Measurements from ENCODE around the gene RSU1. TPM values are rescaled to one million over a fixed set of nuclear protein-coding genes. Genes with fewer than 3 reads are reported as not detected.

RSU1 gene
- total and polyA plus RNA-seq, 10 of the 15 experiments (the other 5 are each of a cell fraction or from before 2014, with no cell fraction given): 49.2 to 139 (median 81.3) TPM

- WGBS (ENCODE audit: insufficient coverage, insufficient replicate concordance, low lambda C conversion rate, missing lambda C conversion rate): 98% methylated on average over 9 of the region's 9 CpGs
- H3K4me1 ChIP-seq (ENCODE audit: control insufficient read depth, insufficient read depth, low read length): no peaks in the 10 kb centered on the region
- no peaks in the 10 kb centered on the region for H3K9me3 ChIP-seq (replicated peaks; ENCODE audit: control insufficient read depth, insufficient read depth, low read length)
- H3K79me2 ChIP-seq (ENCODE audit: control insufficient read depth, insufficient read depth, low read length): no peaks in the 10 kb centered on the region
- H3K4me3 ChIP-seq: no peak overlapping the region
- no peak overlapping the region for H3K27ac ChIP-seq (ENCODE audit: control insufficient read depth, insufficient read depth)
- CTCF ChIA-PET: interaction anchor here (0.7 kb wide), 1 partner anchor 13 kb away, joined by 3 read pairs; no protein-coding TSS in a partner anchor
- DNase-seq (ENCODE audit: low read depth, low spot score) (no peak), FAIRE-seq (no peak), ATAC-seq (no peak)
- SMC1A ChIA-PET (ENCODE audit: uncharacterized antibody, unreplicated experiment): interaction anchor here (1.3 kb wide), 1 partner anchor 13 kb away, joined by 3 read pairs; no protein-coding TSS in a partner anchor
- BruUV-seq (replicated peaks): no TSS peak
- no peak overlapping the region for H3K9ac ChIP-seq (ENCODE audit: control insufficient read depth, insufficient read depth, low read length)
- TF ChIP-seq, protein P1, sequence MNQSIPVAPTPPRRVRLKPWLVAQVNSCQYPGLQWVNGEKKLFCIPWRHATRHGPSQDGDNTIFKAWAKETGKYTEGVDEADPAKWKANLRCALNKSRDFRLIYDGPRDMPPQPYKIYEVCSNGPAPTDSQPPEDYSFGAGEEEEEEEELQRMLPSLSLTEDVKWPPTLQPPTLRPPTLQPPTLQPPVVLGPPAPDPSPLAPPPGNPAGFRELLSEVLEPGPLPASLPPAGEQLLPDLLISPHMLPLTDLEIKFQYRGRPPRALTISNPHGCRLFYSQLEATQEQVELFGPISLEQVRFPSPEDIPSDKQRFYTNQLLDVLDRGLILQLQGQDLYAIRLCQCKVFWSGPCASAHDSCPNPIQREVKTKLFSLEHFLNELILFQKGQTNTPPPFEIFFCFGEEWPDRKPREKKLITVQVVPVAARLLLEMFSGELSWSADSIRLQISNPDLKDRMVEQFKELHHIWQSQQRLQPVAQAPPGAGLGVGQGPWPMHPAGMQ (IDR thresholded peaks at IDR 0.05; ENCODE audit: borderline replicate concordance): no peak
- TF ChIP-seq RAD21 (IDR thresholded peaks at IDR 0.05; ENCODE audit: insufficient read depth, low read depth, low read length) (no peak), IKZF1 (conservative IDR thresholded peaks at IDR 0.05) (no peak), SMARCA5 (IDR thresholded peaks at IDR 0.05) (no peak), MTA3 (IDR thresholded peaks at IDR 0.05; ENCODE audit: borderline replicate concordance, low read length) (no peak), ZZZ3 (IDR thresholded peaks at IDR 0.05; ENCODE audit: control insufficient read depth, insufficient read length, low read depth) (no peak), SIN3A (IDR thresholded peaks at IDR 0.05; ENCODE audit: low read depth, low read length) (no peak), MYB (IDR thresholded peaks at IDR 0.05; ENCODE audit: borderline replicate concordance, low read depth, low read length) (no peak), KLF5 (IDR thresholded peaks at IDR 0.05; ENCODE audit: partially characterized antibody) (no peak)
- TF ChIP-seq, protein P2, sequence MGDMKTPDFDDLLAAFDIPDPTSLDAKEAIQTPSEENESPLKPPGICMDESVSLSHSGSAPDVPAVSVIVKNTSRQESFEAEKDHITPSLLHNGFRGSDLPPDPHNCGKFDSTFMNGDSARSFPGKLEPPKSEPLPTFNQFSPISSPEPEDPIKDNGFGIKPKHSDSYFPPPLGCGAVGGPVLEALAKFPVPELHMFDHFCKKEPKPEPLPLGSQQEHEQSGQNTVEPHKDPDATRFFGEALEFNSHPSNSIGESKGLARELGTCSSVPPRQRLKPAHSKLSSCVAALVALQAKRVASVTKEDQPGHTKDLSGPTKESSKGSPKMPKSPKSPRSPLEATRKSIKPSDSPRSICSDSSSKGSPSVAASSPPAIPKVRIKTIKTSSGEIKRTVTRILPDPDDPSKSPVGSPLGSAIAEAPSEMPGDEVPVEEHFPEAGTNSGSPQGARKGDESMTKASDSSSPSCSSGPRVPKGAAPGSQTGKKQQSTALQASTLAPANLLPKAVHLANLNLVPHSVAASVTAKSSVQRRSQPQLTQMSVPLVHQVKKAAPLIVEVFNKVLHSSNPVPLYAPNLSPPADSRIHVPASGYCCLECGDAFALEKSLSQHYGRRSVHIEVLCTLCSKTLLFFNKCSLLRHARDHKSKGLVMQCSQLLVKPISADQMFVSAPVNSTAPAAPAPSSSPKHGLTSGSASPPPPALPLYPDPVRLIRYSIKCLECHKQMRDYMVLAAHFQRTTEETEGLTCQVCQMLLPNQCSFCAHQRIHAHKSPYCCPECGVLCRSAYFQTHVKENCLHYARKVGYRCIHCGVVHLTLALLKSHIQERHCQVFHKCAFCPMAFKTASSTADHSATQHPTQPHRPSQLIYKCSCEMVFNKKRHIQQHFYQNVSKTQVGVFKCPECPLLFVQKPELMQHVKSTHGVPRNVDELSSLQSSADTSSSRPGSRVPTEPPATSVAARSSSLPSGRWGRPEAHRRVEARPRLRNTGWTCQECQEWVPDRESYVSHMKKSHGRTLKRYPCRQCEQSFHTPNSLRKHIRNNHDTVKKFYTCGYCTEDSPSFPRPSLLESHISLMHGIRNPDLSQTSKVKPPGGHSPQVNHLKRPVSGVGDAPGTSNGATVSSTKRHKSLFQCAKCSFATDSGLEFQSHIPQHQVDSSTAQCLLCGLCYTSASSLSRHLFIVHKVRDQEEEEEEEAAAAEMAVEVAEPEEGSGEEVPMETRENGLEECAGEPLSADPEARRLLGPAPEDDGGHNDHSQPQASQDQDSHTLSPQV (IDR thresholded peaks at IDR 0.05): no peak
- TF ChIP-seq, protein P3, sequence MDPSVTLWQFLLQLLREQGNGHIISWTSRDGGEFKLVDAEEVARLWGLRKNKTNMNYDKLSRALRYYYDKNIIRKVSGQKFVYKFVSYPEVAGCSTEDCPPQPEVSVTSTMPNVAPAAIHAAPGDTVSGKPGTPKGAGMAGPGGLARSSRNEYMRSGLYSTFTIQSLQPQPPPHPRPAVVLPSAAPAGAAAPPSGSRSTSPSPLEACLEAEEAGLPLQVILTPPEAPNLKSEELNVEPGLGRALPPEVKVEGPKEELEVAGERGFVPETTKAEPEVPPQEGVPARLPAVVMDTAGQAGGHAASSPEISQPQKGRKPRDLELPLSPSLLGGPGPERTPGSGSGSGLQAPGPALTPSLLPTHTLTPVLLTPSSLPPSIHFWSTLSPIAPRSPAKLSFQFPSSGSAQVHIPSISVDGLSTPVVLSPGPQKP (IDR thresholded peaks at IDR 0.05; ENCODE audit: low read depth, low read length): no peak
- no peaks in the 10 kb centered on the region for H3K36me3 ChIP-seq (ENCODE audit: control insufficient read depth in 2 of 2, insufficient read depth in 2 of 2, low read length in 1 of 2)
- POLR2A ChIA-PET: no interaction called here
- H3K4me2 ChIP-seq (ENCODE audit: control insufficient read depth, insufficient read depth): no peak overlapping the region
- RAD21 ChIA-PET (ENCODE audit: unreplicated experiment): no interaction called here
- no peak overlapping the region for H2AFZ ChIP-seq (ENCODE audit: control insufficient read depth, low read depth, low read length)
- in situ Hi-C loops (cut with MboI): no loop called here
- intact Hi-C loops (cut with micrococcal nuclease; ENCODE audit: unreplicated experiment): no loop called here
- no peaks in the 10 kb centered on the region for H3K27me3 ChIP-seq (replicated peaks in 1 of 2; ENCODE audit: control insufficient read depth in 2 of 2, insufficient read depth in 2 of 2, low read length in 1 of 2)
- H4K20me1 ChIP-seq (ENCODE audit: control insufficient read depth, insufficient read depth): no peaks in the 10 kb centered on the region
These were observed 143.0 kb downstream of the RSU1 start for GRCh38 chr10:16674147-16674703.
